ENCODE results near the gene THG1L.

The THG1L gene

GRCh38 chr5:157747766-157748700, 16.8 kb downstream of the THG1L start:
- in situ Hi-C loops (cut with MboI; ENCODE audit: low pct_unique_long_range_greater_than_20kb, low sequenced_read_pairs, unreplicated experiment): loop anchor here (25.0 kb wide), 1 partner anchor 411 kb away; a partner anchor contains a TSS
- TF ChIP-seq CTCF (IDR thresholded peaks at IDR 0.05; ENCODE audit: extremely low read depth, insufficient read depth, missing control alignments): no peak

GRCh38 chr5:157748760-157749461, 17.7 kb downstream of the THG1L start:
- in situ Hi-C loops (cut with MboI; ENCODE audit: low pct_unique_long_range_greater_than_20kb, low sequenced_read_pairs, unreplicated experiment): loop anchor here (25.0 kb wide), 1 partner anchor 412 kb away; a partner anchor contains a TSS
- TF ChIP-seq CTCF (IDR thresholded peaks at IDR 0.05; ENCODE audit: extremely low read depth, insufficient read depth, missing control alignments): no peak
- DNase-seq (ENCODE audit: low spot score): no peak

More at GRCh38 chr5:157747766-157748700, 16.8 kb downstream of the THG1L start:
- no peak for DNase-seq (ENCODE audit: low spot score)

GRCh38 chr5:157749462-157749799, 18.2 kb downstream of the THG1L start:
- DNase-seq (ENCODE audit: low spot score): no peak
- no peak for TF ChIP-seq CTCF (IDR thresholded peaks at IDR 0.05; ENCODE audit: extremely low read depth, insufficient read depth, missing control alignments)
- in situ Hi-C loops (cut with MboI; ENCODE audit: low pct_unique_long_range_greater_than_20kb, low sequenced_read_pairs, unreplicated experiment): loop anchor here (25.0 kb wide), 1 partner anchor 412 kb away; a partner anchor contains a TSS

DNA sequence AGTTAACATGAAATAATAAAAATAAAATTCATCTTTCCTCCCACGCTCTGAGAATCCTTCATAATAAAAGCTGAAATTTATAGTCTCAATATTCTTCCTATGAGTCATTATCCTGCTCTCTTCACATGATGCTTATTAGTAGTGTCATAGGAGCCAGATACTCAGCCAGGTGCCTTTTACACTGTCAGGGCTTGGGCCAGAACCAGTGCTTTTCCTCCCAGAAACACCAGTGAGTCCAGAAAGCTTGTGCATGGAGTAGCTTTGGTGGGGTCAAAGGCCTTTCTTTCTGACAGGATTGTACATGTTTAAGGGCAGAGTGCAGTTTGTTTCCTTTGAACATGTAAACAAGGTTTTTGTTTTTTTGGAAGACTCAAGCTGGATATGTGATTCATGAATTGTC, 19.1 kb downstream of the THG1L start:
- DNase-seq (ENCODE audit: low spot score): no peak
- no peak for TF ChIP-seq CTCF (IDR thresholded peaks at IDR 0.05; ENCODE audit: extremely low read depth, insufficient read depth, missing control alignments)
- in situ Hi-C loops (cut with MboI; ENCODE audit: low pct_unique_long_range_greater_than_20kb, low sequenced_read_pairs, unreplicated experiment): no loop called here

GRCh38 chr5:157756122-157756521, 24.9 kb downstream of the THG1L start:
- in situ Hi-C loops (cut with MboI; ENCODE audit: low pct_unique_long_range_greater_than_20kb, low sequenced_read_pairs, unreplicated experiment): no loop called here
- no peak for DNase-seq (ENCODE audit: low spot score)
- no peak for TF ChIP-seq CTCF (IDR thresholded peaks at IDR 0.05; ENCODE audit: extremely low read depth, insufficient read depth, missing control alignments)

DNA sequence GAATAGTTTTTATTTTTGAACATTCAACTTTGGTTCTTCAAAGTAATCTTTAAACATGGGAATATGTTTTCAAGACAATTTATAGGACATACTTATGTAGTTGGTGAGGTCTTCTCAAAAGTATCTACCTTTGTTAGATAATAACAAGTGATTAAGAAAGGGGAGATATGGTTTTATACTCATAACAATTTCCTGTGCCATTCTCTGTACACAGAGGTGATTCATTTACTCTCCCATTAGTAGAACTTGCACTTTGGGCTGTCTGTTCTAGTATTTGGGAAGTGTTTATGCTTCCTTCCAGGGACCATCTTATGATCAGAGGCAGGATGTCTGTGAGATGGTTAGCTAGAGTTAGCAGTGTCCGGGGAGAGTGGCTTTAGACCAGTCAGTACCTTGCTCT, 27.5 kb downstream of the THG1L start:
- DNase-seq (ENCODE audit: low spot score): no peak
- in situ Hi-C loops (cut with MboI; ENCODE audit: low pct_unique_long_range_greater_than_20kb, low sequenced_read_pairs, unreplicated experiment): no loop called here
- no peak for TF ChIP-seq CTCF (IDR thresholded peaks at IDR 0.05; ENCODE audit: extremely low read depth, insufficient read depth, missing control alignments)

Data from GM13977 (cell line).